Lower leg skin (tissue), 4 donors: ENCODE data around the gene RPS4Y2. TPM values are rescaled to one million over a fixed set of nuclear protein-coding genes. Genes with fewer than 3 reads are reported as not detected.

Source experiments
- DNase-seq, 2 donors: peaks; one replicate each; pipeline ENCODE4 v3.0.0-alpha.2; 2019; ENCODE audit warnings: low spot score in 2 of 2
- H3K4me3 ChIP-seq: fragments of 200-600 bp; sonication (generic); 2 replicates; pipeline ENCODE4 v1.5.1; 2017; ENCODE audit warnings: mild to moderate bottlenecking, low read depth; ENCODE audit not compliant: poor library complexity, severe bottlenecking
- POLR2A ChIP-seq, 2 donors: fragments of 450-650 bp; IDR thresholded peaks; one replicate each; pipeline ENCODE4 v1.6.1; 2016 to 2017; ENCODE audit warnings: antibody characterized with exemption in 2 of 2, mild to moderate bottlenecking in 1 of 2, moderate library complexity in 1 of 2
- WGBS, 2 donors: methylation state at CpG; one replicate each; pipeline ENCODE4 v1.1.5; 2018; 5-methylcytosine and 5-hydroxymethylcytosine counted together
- intact Hi-C: fragments of 100-400 bp; cut with DNase I; formaldehyde crosslinking; loops from one replicate; pipeline ENCODE4 v1.15.0; 2023; ENCODE audit warnings: low total_unique reads
- total RNA-seq, 4 donors: library from RNA; depleted of rRNA; stranded (reverse); fragments of >200 nt; gene quantifications; one replicate each; pipeline ENCODE4 v1.1.0, GENCODE V29; 2016

The RPS4Y2 gene
- total RNA-seq, 4 donors from 2014 or later, result not detected

GRCh38 chrY:20817067-20817466, 61.2 kb downstream of the RPS4Y2 start:
- H3K4me3 ChIP-seq, result no peak overlapping the region
- DNase-seq, result no peak
- intact Hi-C loops, result no loop called here
- 53% methylated on average over 2 of the region's 2 CpGs; no CpG with 5 or more reads in 1 of the 2 donors for WGBS, 2 donors
- TF ChIP-seq POLR2A (IDR thresholded peaks at IDR 0.05), result no peak

Other genes with a start within 250 kb of the RPS4Y2 start
- gene EIF1AY, start 180.3 kb upstream of the RPS4Y2 start, total RNA-seq, result 10 to 100 TPM in 2 of 4 donors, not detected in 2; 12.6 to 18.2 TPM